Osteoblast (primary cell): ENCODE measurements around the gene HLA-DOB. TPM values are rescaled to one million over a fixed set of nuclear protein-coding genes. Genes with fewer than 3 reads are reported as not detected.

Source experiments
- DNase-seq: peaks from one replicate; pipeline ENCODE4 v3.0.0; 2011; ENCODE audit warnings: low spot score, mixed read lengths; ENCODE audit not compliant: insufficient read length; ENCODE audit errors: missing footprints
- H2AFZ ChIP-seq: 2 replicates; pipeline ENCODE4 v1.6.0; 2011; ENCODE audit warnings: mild to moderate bottlenecking, low read length
- H3K27ac ChIP-seq: 2 replicates; pipeline ENCODE4 v1.5.1; 2011; ENCODE audit warnings: mild to moderate bottlenecking, low read depth, low read length, moderate library complexity
- H3K27me3 ChIP-seq: 2 replicates; pipeline ENCODE4 v1.6.0; 2012; ENCODE audit warnings: mild to moderate bottlenecking, control low read depth, inconsistent platforms, low read length, moderate library complexity; ENCODE audit not compliant: insufficient read depth
- H3K36me3 ChIP-seq: 2 replicates; pipeline ENCODE4 v1.5.1; 2011; ENCODE audit warnings: mild to moderate bottlenecking, low read length, control low read depth, moderate library complexity; ENCODE audit not compliant: insufficient read depth
- H3K4me1 ChIP-seq: 2 replicates; pipeline ENCODE4 v1.5.1; 2011; ENCODE audit warnings: mild to moderate bottlenecking, low read length, control low read depth, moderate library complexity; ENCODE audit not compliant: insufficient read depth
- H3K4me2 ChIP-seq: 2 replicates; pipeline ENCODE4 v1.6.0; 2011; ENCODE audit warnings: mild to moderate bottlenecking, low read length; ENCODE audit not compliant: insufficient read depth
- H3K4me3 ChIP-seq: fragments of 200-600 bp; sonication (generic); 3 replicates; pipeline ENCODE4 v1.5.1; 2012; ENCODE audit warnings: mild to moderate bottlenecking, low read length, inconsistent platforms; ENCODE audit not compliant: insufficient read depth
- H3K79me2 ChIP-seq: 2 replicates; pipeline ENCODE4 v1.6.0; 2012; ENCODE audit warnings: mild to moderate bottlenecking, low read length, control low read depth, inconsistent platforms; ENCODE audit not compliant: insufficient read depth
- H3K9me3 ChIP-seq: 2 replicates; pipeline ENCODE4 v1.5.1; 2011; ENCODE audit warnings: low read depth, low read length, control low read depth
- H4K20me1 ChIP-seq: 2 replicates; pipeline ENCODE4 v1.6.0; 2012; ENCODE audit warnings: mild to moderate bottlenecking, low read length, control low read depth; ENCODE audit not compliant: insufficient read depth
- total RNA-seq: library from RNA; depleted of rRNA; stranded (reverse); fragments of >200 nt; gene quantifications from 2 replicates; pipeline ENCODE4 v1.2.3, GENCODE V29; 2012
- TF ChIP-seq, protein P1 (sequence below): IDR thresholded peaks from 2 replicates; pipeline ENCODE4 v1.5.1; 2011; ENCODE audit warnings: mild to moderate bottlenecking, low read depth, low read length, moderate library complexity; ENCODE audit errors: extremely low read depth

Gene HLA-DOB
- total RNA-seq, 1 donor = 0.36 TPM

DNA sequence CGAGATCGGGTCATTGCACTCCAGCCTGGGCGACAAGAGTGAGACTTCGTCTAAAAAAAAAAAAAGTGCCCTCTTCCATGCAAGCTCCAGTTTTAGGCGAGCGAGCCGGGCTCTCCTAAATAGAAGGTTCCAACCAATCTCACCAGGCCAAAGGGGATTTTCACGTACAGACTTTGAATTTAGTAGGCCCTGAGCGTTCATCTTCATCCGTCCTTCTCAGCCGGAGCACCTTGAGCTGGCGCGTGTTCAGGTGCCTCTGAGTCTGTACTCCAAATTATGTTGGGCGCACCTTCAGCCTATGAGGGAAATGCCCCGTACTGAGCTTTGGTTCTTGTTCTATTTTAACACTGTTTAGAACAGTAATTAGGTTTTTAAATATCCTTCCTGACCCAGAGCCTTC lies 22.6 kb upstream of the HLA-DOB start:
- peaks cover 25% of the 10 kb centered on the region for H3K36me3 ChIP-seq
- TF ChIP-seq, protein P1, sequence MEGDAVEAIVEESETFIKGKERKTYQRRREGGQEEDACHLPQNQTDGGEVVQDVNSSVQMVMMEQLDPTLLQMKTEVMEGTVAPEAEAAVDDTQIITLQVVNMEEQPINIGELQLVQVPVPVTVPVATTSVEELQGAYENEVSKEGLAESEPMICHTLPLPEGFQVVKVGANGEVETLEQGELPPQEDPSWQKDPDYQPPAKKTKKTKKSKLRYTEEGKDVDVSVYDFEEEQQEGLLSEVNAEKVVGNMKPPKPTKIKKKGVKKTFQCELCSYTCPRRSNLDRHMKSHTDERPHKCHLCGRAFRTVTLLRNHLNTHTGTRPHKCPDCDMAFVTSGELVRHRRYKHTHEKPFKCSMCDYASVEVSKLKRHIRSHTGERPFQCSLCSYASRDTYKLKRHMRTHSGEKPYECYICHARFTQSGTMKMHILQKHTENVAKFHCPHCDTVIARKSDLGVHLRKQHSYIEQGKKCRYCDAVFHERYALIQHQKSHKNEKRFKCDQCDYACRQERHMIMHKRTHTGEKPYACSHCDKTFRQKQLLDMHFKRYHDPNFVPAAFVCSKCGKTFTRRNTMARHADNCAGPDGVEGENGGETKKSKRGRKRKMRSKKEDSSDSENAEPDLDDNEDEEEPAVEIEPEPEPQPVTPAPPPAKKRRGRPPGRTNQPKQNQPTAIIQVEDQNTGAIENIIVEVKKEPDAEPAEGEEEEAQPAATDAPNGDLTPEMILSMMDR = no peak
- H2AFZ ChIP-seq = no peak overlapping the region

DNA sequence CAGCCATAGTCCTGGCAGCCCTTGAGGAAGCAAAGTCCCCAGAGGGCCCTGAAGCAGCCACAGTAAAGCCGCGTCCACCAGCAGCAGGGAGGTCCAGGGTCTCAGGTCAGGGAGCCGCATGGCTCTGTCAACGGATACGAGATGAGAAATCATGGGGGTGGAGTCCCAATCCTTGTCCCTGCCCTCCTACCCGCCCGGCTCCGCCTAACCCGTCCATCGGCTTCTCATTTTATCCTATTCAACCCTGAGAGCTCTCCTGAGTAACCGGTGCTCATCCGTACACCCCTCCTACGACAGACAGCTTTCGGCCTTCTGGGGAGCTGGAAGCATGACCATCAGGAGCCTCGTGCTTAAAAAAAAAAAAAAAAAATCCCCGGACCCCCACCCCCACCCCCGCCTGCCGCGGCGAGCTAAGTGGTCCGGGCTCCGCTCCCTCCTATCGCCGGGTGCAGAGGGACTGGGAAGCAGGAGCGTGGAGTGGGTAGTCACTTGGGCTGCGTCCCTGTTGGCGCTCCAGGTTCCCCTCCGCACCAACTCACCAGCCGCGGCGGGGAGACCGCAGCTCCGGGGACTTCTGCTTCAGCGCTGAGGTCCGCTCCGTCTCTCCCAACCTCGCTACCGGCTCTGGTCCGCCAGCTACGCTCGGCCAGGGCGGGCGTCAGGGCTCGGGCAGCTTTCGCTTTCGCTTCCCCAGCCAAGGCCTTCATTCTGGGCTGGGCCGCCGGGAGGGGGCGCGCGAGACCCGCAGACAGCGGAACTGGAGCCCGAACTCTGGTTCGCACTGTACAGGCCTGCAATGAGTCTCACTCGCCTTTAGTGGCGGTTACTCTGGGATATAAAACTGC lies 21.5 kb upstream of the HLA-DOB start, which contains the start of gene TAP2:
Gene TAP2, minus strand, starts transcription at position 626 of the 845 bp plus-strand sequence. Its CDS starts 506 bp downstream, at position 120.
- Histone ChIP-seq H3K4me3 (peak within 1 kb of the TSS; percentile 90), H3K36me3 (peaks cover 30% of the 10 kb centered on the region), H3K9me3 (no peaks in the 10 kb centered on the region), H3K27ac (peak within 1 kb of the TSS; percentile 79), H3K4me2 (peak within 1 kb of the TSS; percentile 90), H4K20me1 (no peaks in the 10 kb centered on the region), H3K79me2 (peaks cover 19% of the 10 kb centered on the region), H3K4me1 (peaks cover 15% of the 10 kb centered on the region), H2AFZ (peak within 1 kb of the TSS; percentile 90), H3K27me3 (no peaks in the 10 kb centered on the region)
- TF ChIP-seq, protein P1 = peak; percentile 90
- DNase-seq = peak; percentile 98

More for the DNA sequence above, 22.6 kb upstream of the HLA-DOB start:
- Histone ChIP-seq H3K9me3 (no peaks in the 10 kb centered on the region), H3K4me1 (peaks cover 16% of the 10 kb centered on the region), H3K4me3 (no peak overlapping the region), H3K27me3 (no peaks in the 10 kb centered on the region), H3K27ac (peak overlapping the region; percentile 22), H3K4me2 (no peak overlapping the region), H3K79me2 (peaks cover 28% of the 10 kb centered on the region), H4K20me1 (no peaks in the 10 kb centered on the region)
- DNase-seq = peak; percentile 42

DNA sequence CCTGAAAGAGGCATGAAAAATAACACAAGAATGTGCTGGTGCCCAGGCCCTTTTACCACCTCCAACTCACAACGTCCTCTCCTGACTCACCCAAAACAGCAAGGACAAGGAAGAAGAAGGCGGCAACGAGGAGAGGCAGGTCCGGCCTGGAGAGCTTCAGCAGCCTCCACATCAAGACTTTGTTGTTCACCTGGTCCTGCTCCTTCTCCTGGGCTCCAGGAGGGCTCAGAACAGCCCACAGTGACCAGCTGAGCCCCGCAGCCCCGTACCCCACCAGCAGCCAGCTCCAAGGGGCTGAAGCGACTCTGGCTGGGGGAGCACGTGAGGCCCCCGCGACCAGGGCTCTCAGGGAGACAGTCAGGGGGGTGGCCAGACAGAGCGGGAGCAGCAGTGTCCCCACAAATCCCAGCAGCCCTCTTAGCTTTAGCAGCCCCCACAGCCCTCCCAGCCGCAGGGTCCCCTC lies 20.9 kb upstream of the HLA-DOB start:
- Histone ChIP-seq H3K27me3 (no peaks in the 10 kb centered on the region), H3K9me3 (no peaks in the 10 kb centered on the region), H3K36me3 (peaks cover 30% of the 10 kb centered on the region), H3K27ac (peak overlapping the region; percentile 79), H3K4me3 (peak overlapping the region; percentile 90), H2AFZ (peak overlapping the region; percentile 90), H3K4me1 (peaks cover 9% of the 10 kb centered on the region), H4K20me1 (no peaks in the 10 kb centered on the region), H3K79me2 (peaks cover 12% of the 10 kb centered on the region), H3K4me2 (peak overlapping the region; percentile 90)
- DNase-seq = no peak
- TF ChIP-seq, protein P1 = no peak

DNA sequence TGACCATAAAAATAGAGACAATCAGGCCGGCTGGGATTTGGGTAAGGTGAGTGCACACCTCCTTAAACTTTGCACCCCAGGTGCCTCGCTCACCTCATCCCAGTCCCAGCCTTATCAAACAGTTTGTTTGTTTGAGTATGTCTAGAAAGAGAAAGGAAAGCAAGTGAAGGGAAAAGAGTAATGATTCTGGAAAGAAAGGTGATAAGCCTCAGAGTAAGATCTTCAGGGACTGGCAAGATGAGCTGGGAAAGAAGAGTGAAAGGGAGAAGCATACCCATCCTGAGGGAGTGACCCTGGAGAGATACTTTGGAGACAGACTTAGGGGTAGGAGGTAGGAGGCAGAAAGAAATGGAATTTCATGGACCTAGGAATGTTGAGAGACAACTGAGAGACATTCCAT lies 20.1 kb upstream of the HLA-DOB start:
- Histone ChIP-seq H2AFZ (no peak overlapping the region), H3K27ac (no peak overlapping the region), H3K4me1 (peaks cover 9% of the 10 kb centered on the region), H3K4me3 (no peak overlapping the region), H3K36me3 (peaks cover 27% of the 10 kb centered on the region), H3K79me2 (peaks cover 6% of the 10 kb centered on the region), H3K27me3 (no peaks in the 10 kb centered on the region), H3K9me3 (no peaks in the 10 kb centered on the region), H3K4me2 (peak overlapping the region; percentile 90), H4K20me1 (no peaks in the 10 kb centered on the region)
- no peak for DNase-seq
- TF ChIP-seq, protein P1 = no peak
